Astrocyte of the spinal cord (primary cell): Measurements from ENCODE around the gene ADGRV1.

Experiments
- DNase-seq: peaks from one replicate; pipeline ENCODE4 v3.0.0; 2011; ENCODE audit warnings: low read depth, low spot score
- H3K4me3 ChIP-seq: 2 replicates; pipeline ENCODE4 v1.5.1; 2011; ENCODE audit warnings: low read depth, mild to moderate bottlenecking, low read length, moderate library complexity
- CTCF ChIP-seq: IDR thresholded peaks from 2 replicates; pipeline ENCODE4 v1.5.1; 2012; ENCODE audit warnings: low read depth, mild to moderate bottlenecking, low read length, inconsistent platforms
- in situ Hi-C: cut with HindIII; loops from 2 replicates; pipeline ENCODE4 v1.10.0; 2017; ENCODE audit warnings: low sequenced_read_pairs

Gene ADGRV1

GRCh38 chr5:90996089-90996488 lies 437.5 kb downstream of the ADGRV1 start:
- TF ChIP-seq CTCF, result no peak
- DNase-seq, result no peak
- no peak overlapping the region for H3K4me3 ChIP-seq
- in situ Hi-C loops, result no loop called here

GRCh38 chr5:90997082-90997481 lies 438.5 kb downstream of the ADGRV1 start:
- no peak overlapping the region for H3K4me3 ChIP-seq
- in situ Hi-C loops, result no loop called here
- TF ChIP-seq CTCF, result no peak
- DNase-seq, result no peak

- in situ Hi-C loops, result no loop called here
- no peak overlapping the region for H3K4me3 ChIP-seq
- TF ChIP-seq CTCF, result no peak
- no peak for DNase-seq
Observed at GRCh38 chr5:91000743-91001142, 442.1 kb downstream of the ADGRV1 start.

- TF ChIP-seq CTCF, result no peak
- in situ Hi-C loops, result no loop called here
- H3K4me3 ChIP-seq, result no peak overlapping the region
- DNase-seq, result no peak
Observed at GRCh38 chr5:91006713-91007112, 448.1 kb downstream of the ADGRV1 start.

GRCh38 chr5:91007251-91007650 lies 448.7 kb downstream of the ADGRV1 start:
- DNase-seq, result no peak
- in situ Hi-C loops, result no loop called here
- no peak for TF ChIP-seq CTCF
- H3K4me3 ChIP-seq, result no peak overlapping the region

GRCh38 chr5:91007780-91008402 lies 449.3 kb downstream of the ADGRV1 start:
- no peak overlapping the region for H3K4me3 ChIP-seq
- in situ Hi-C loops, result no loop called here
- TF ChIP-seq CTCF, result no peak
- DNase-seq, result no peak

- TF ChIP-seq CTCF, result no peak
- no peak overlapping the region for H3K4me3 ChIP-seq
- in situ Hi-C loops, result no loop called here
- DNase-seq, result no peak
Observed at GRCh38 chr5:91010090-91010489, 451.5 kb downstream of the ADGRV1 start.
